ENCODE data around the gene KHNYN.

- TF ChIP-seq POLR2A (IDR thresholded peaks at IDR 0.05) (no peak), POLR2AphosphoS5 (IDR thresholded peaks at IDR 0.05) (no peak)
- TF ChIP-seq, protein P1, sequence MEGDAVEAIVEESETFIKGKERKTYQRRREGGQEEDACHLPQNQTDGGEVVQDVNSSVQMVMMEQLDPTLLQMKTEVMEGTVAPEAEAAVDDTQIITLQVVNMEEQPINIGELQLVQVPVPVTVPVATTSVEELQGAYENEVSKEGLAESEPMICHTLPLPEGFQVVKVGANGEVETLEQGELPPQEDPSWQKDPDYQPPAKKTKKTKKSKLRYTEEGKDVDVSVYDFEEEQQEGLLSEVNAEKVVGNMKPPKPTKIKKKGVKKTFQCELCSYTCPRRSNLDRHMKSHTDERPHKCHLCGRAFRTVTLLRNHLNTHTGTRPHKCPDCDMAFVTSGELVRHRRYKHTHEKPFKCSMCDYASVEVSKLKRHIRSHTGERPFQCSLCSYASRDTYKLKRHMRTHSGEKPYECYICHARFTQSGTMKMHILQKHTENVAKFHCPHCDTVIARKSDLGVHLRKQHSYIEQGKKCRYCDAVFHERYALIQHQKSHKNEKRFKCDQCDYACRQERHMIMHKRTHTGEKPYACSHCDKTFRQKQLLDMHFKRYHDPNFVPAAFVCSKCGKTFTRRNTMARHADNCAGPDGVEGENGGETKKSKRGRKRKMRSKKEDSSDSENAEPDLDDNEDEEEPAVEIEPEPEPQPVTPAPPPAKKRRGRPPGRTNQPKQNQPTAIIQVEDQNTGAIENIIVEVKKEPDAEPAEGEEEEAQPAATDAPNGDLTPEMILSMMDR (IDR thresholded peaks at IDR 0.05 in 8 of 11, conservative IDR thresholded peaks at IDR 0.05 in 3 of 11) = no peak
These were observed 13.4 kb downstream of the KHNYN start for GRCh38 chr14:24443053-24443665.

Measured in spleen (tissue), 7 donors.